Adrenal gland (tissue), 12 donors: Measurements from ENCODE around the gene SORCS3. TPM values are rescaled to one million over a fixed set of nuclear protein-coding genes. Genes with fewer than 3 reads are reported as not detected.

Source experiments
- DNase-seq, 7 donors: peaks; one replicate each; pipeline ENCODE4 v3.0.0-alpha.2; 2019 to 2020
- H3K27ac ChIP-seq, 5 donors: fragments of 200-600 bp; sonication (generic) in 4 of 5; 1 replicate in 3 of 5; 2 replicates in 2 of 5; pipeline versions ENCODE4 v1.5.1 to v1.8.0; 2016 to 2020; ENCODE audit warnings: mild to moderate bottlenecking in 1 of 5
- H3K27me3 ChIP-seq: fragments of 200-600 bp; 2 replicates; pipeline ENCODE4 v1.8.0; 2021
- H3K36me3 ChIP-seq, 2 donors: fragments of 200-600 bp; replicated peaks in 1 of 2; 1 replicate in 1 of 2; 2 replicates in 1 of 2; pipeline versions ENCODE4 v1.5.1 to v1.8.0; 2018 to 2022
- H3K4me1 ChIP-seq, 2 donors: fragments of 200-600 bp; replicated peaks in 1 of 2; 1 replicate in 1 of 2; 2 replicates in 1 of 2; pipeline versions ENCODE4 v1.5.1 to v1.8.0; 2018 to 2021
- H3K4me3 ChIP-seq, 4 donors: fragments of 200-600 bp; sonication (generic) in 3 of 4; one replicate each; pipeline ENCODE4 v1.5.1; 2016 to 2018
- H3K9me3 ChIP-seq, 3 donors: fragments of 200-600 bp; sonication (generic) in 1 of 3; replicated peaks in 1 of 3; 1 replicate in 2 of 3; 2 replicates in 1 of 3; pipeline versions ENCODE4 v1.5.1 to v1.8.0; 2016 to 2021
- POLR2A ChIP-seq, 2 donors: fragments of 450-650 bp; IDR thresholded peaks; one replicate each; pipeline ENCODE4 v1.6.1; 2017; ENCODE audit warnings: antibody characterized with exemption in 2 of 2, mild to moderate bottlenecking in 2 of 2, moderate library complexity in 1 of 2
- WGBS, 4 donors: extraction: QIAGEN DNeasy Blood & Tissue Kit in 2 of 4; methylation state at CpG; one replicate each; pipeline versions ENCODE4 v1.1.5 to v1.1.7; 2013 to 2017; 5-methylcytosine and 5-hydroxymethylcytosine counted together
- intact Hi-C, 2 donors: fragments of 100-400 bp; cut with DNase I; formaldehyde crosslinking; loops; one replicate each; pipeline versions ENCODE4 v1.14.1 to v1.15.0; 2022 to 2023
- polyA plus RNA-seq, 3 donors: library from polyadenylated mRNA; stranded (reverse); fragments of 200-250 nt in 2 of 3; fragments of 350-450 nt in 1 of 3; fragmentation: Illumina TruSeq in 1 of 3; extraction: RNeasy Lipid Tissue Mini Kit (QIAGEN cat#74804) in 1 of 3; gene quantifications; one replicate each; pipeline ENCODE4 v1.2.3, GENCODE V29; 2013 to 2014
- total RNA-seq, 9 donors: library from RNA; depleted of rRNA in 4 of 9; stranded (reverse); fragments of >200 nt in 4 of 9; fragments of 120-200 nt in 1 of 9; fragmentation: NEBNext Ultra II Directional in 1 of 9; extraction: Animal tissue kit (Norgen Biotek cat#: 25700) in 1 of 9; gene quantifications; one replicate each; pipeline versions ENCODE4 v1.1.0 to v1.2.4, GENCODE V29; 2013 to 2023
- TF ChIP-seq, protein P1 (sequence below), 6 experiments: fragments of 450-650 bp in 4 of 6; fragments of 200-600 bp in 2 of 6; sonication (generic) in 1 of 6; IDR thresholded peaks; 1 replicate in 5 of 6; 2 replicates in 1 of 6; pipeline versions ENCODE4 v1.5.1 to v1.8.0; 2016 to 2021; ENCODE audit warnings: antibody characterized with exemption in 6 of 6, mild to moderate bottlenecking in 2 of 6, moderate library complexity in 1 of 6
- donor health status: healthy with polysubstance abuse.
- donor health status: Bipolar disorder and iron deficiency.
- donor health status: DM: yes; HTN: yes; CAD: no.
- donor health status: DM: no; HTN: no; CAD: no.
- donor health status: DM: no; HTN: no; CAD: no.
- donor health status: DM: yes; HTN: yes; CAD: no.

The SORCS3 gene
- total and polyA plus RNA-seq, 12 donors, result 0.22 to 3.4 (median 1.2) TPM; not detected in 2

- no peaks in the 10 kb centered on the region for H3K4me1 ChIP-seq
- H3K27ac ChIP-seq, result no peak overlapping the region
- TF ChIP-seq, protein P1, sequence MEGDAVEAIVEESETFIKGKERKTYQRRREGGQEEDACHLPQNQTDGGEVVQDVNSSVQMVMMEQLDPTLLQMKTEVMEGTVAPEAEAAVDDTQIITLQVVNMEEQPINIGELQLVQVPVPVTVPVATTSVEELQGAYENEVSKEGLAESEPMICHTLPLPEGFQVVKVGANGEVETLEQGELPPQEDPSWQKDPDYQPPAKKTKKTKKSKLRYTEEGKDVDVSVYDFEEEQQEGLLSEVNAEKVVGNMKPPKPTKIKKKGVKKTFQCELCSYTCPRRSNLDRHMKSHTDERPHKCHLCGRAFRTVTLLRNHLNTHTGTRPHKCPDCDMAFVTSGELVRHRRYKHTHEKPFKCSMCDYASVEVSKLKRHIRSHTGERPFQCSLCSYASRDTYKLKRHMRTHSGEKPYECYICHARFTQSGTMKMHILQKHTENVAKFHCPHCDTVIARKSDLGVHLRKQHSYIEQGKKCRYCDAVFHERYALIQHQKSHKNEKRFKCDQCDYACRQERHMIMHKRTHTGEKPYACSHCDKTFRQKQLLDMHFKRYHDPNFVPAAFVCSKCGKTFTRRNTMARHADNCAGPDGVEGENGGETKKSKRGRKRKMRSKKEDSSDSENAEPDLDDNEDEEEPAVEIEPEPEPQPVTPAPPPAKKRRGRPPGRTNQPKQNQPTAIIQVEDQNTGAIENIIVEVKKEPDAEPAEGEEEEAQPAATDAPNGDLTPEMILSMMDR (IDR thresholded peaks at IDR 0.05), result no peak
- no peak for TF ChIP-seq POLR2A (IDR thresholded peaks at IDR 0.05)
- intact Hi-C loops, result no loop called here
- no peaks in the 10 kb centered on the region for H3K27me3 ChIP-seq
- no peak overlapping the region for H3K4me3 ChIP-seq
- H3K9me3 ChIP-seq, result no peaks in the 10 kb centered on the region
- H3K36me3 ChIP-seq, result no peaks in the 10 kb centered on the region
- DNase-seq, result no peak
- 26 to 49% (median 37%) methylated on average over 6 of the region's 6 CpGs for WGBS, 4 donors
Observed at GRCh38 chr10:104893701-104894100, 252.6 kb downstream of the SORCS3 start.

DNA sequence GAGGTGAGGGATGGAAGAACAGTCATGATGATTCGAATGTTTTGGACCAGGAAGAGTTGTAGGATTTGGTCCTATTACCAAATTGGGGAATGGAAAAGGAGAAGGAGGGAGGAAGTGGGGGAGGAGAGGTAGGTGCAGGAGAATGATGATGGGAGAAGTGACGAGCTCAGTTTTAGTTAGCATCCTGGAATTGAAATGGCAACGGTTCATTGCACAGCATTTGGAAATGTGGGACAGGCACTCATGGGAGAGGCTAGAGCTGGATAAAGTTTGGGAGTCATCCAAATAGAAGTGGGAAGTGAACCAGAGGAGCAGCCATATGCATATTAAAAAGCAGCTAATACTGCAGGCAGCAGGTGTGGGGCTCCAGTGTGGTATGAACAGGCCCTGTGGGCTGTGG, 253.6 kb downstream of the SORCS3 start:
- no peak for DNase-seq
- Histone ChIP-seq H3K36me3 (no peaks in the 10 kb centered on the region), H3K27ac (no peak overlapping the region), H3K4me1 (no peaks in the 10 kb centered on the region), H3K4me3 (no peak overlapping the region), H3K27me3 (no peaks in the 10 kb centered on the region), H3K9me3 (no peaks in the 10 kb centered on the region)
- 57 to 74% (median 63%) methylated on average over 3 of the region's 3 CpGs for WGBS, 4 donors
- TF ChIP-seq POLR2A (IDR thresholded peaks at IDR 0.05), result no peak
- TF ChIP-seq, protein P1 (IDR thresholded peaks at IDR 0.05), result no peak
- intact Hi-C loops, result no loop called here

DNA sequence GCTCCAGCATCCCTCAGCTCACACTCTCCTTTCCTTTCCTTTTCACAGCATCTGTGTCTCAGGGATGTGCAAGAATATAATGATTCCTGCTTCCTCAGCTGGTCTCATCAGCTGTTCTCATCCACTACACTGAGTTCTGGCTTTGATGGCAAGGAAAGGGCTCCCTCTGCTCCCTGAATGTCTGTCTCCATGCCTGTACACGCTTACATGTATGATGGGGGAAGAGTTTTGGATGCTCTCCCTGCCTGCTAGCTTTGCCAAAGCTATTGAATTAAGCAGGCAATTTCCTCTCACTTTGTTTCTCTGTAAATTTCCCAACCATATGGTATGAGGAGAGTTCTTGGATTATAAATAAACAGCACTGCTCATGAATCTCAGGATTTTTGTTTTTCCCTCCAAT, 254.5 kb downstream of the SORCS3 start:
- Histone ChIP-seq H3K4me1 (no peaks in the 10 kb centered on the region), H3K27ac (no peak overlapping the region), H3K4me3 (no peak overlapping the region), H3K9me3 (no peaks in the 10 kb centered on the region), H3K27me3 (no peaks in the 10 kb centered on the region), H3K36me3 (no peaks in the 10 kb centered on the region)
- intact Hi-C loops, result no loop called here
- WGBS, 4 donors, result 33 to 65% (median 47%) methylated on average over 1 of the region's 1 CpG
- DNase-seq, result no peak
- TF ChIP-seq, protein P1 (IDR thresholded peaks at IDR 0.05), result no peak
- TF ChIP-seq POLR2A (IDR thresholded peaks at IDR 0.05), result no peak

- no peak for DNase-seq
- H3K9me3 ChIP-seq, result no peaks in the 10 kb centered on the region
- no peaks in the 10 kb centered on the region for H3K36me3 ChIP-seq
- no peak overlapping the region for H3K4me3 ChIP-seq
- intact Hi-C loops, result no loop called here
- no peak for TF ChIP-seq POLR2A (IDR thresholded peaks at IDR 0.05)
- TF ChIP-seq, protein P1 (IDR thresholded peaks at IDR 0.05), result no peak
- no peaks in the 10 kb centered on the region for H3K27me3 ChIP-seq
- 39 to 56% (median 44%) methylated on average over 1 of the region's 1 CpG for WGBS, 4 donors
- no peak overlapping the region for H3K27ac ChIP-seq
- H3K4me1 ChIP-seq, result no peaks in the 10 kb centered on the region
Observed at GRCh38 chr10:104895981-104896380, 254.9 kb downstream of the SORCS3 start.
